Muscle layer of duodenum (tissue), 2 donors: ENCODE data around the gene LYZL4.

Experiments used
- H3K27ac ChIP-seq: one replicate; pipeline ENCODE4 v1.7.0; 2013; ENCODE audit warnings: mild to moderate bottlenecking, low read length
- H3K27me3 ChIP-seq: one replicate; pipeline ENCODE4 v1.7.0; 2013; ENCODE audit warnings: low read depth, mild to moderate bottlenecking, control low read depth, low read length
- H3K36me3 ChIP-seq, 2 donors: one replicate each; pipeline ENCODE4 v1.7.0; 2013; ENCODE audit warnings: low read length in 2 of 2, control low read depth in 1 of 2, mild to moderate bottlenecking in 1 of 2; ENCODE audit not compliant: insufficient read depth in 2 of 2, control insufficient read depth in 1 of 2
- H3K4me1 ChIP-seq, 2 donors: one replicate each; pipeline ENCODE4 v1.7.0; 2013; ENCODE audit warnings: low read length in 2 of 2, mild to moderate bottlenecking in 2 of 2, control low read depth in 1 of 2, moderate library complexity in 1 of 2; ENCODE audit not compliant: insufficient read depth in 2 of 2, control insufficient read depth in 1 of 2
- H3K4me3 ChIP-seq, 2 donors: one replicate each; pipeline ENCODE4 v1.7.0; 2013; ENCODE audit warnings: low read length in 2 of 2, low read depth in 1 of 2, mild to moderate bottlenecking in 1 of 2
- H3K9me3 ChIP-seq, 2 donors: one replicate each; pipeline ENCODE4 v1.7.0; 2013; ENCODE audit warnings: low read length in 2 of 2, control low read depth in 1 of 2, mild to moderate bottlenecking in 1 of 2; ENCODE audit not compliant: control insufficient read depth in 1 of 2
- donor health status: healthy.

LYZL4 gene

GRCh38 chr3:42424911-42425310 is 14.5 kb upstream of the LYZL4 start:
- Histone ChIP-seq H3K4me3 (no peak overlapping the region), H3K36me3 (no peaks in the 10 kb centered on the region), H3K4me1 (peaks cover 0 to 7% of the 10 kb centered on the region in 2 donors), H3K27ac (no peak overlapping the region), H3K27me3 (no peaks in the 10 kb centered on the region), H3K9me3 (no peaks in the 10 kb centered on the region)

DNA sequence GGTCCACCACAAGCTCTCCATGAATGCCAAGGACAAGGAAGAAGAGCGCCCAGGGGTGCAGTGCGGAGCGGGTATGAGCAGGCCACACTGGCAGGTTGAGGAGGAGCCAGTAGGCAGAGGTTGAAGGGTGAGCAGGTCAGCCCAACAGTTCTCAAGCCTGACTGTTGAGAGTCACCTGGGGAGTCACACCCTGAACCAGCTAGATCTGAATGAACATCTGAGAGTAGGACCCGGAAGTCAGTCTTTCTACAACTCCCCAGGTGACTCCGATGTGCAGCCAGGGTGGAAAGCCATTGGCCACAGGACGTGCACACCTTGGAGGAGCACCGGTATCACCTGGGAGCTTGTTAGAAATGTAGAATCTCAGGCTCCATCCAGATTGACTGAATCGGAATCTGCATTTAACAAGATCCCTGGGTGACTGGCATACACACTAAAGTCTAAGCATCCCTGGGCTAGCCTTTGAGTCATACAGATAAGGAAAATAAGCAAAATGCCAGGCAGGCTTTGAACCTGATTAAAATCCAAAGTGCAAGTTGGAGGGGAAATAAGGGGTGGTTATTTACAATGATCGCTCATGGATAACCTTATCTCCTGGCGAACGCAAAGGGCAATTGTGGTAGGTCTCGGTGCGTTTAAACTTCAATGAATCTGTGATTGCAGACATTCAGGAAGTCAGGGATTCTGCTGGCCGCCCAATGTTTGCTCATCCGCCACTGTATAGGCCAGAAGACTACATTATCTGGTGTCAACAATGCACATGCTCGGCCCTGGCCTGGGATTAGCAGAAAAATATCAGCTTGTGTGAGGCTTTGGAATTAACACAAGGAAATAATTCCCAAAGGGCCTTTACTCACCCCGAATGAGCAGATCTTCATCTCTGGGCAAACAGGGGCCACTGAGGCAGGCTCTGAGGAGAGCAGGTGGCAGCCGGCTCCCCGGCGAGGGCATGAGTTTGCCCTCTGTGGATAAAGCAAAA is 11.7 kb upstream of the LYZL4 start:
- Histone ChIP-seq H3K4me1 (peaks cover 0 to 7% of the 10 kb centered on the region in 2 donors), H3K9me3 (no peaks in the 10 kb centered on the region), H3K4me3 (no peak overlapping the region), H3K27me3 (no peaks in the 10 kb centered on the region), H3K27ac (no peak overlapping the region), H3K36me3 (no peaks in the 10 kb centered on the region)

GRCh38 chr3:42419563-42419962 is 9.2 kb upstream of the LYZL4 start:
- Histone ChIP-seq H3K27ac (no peak overlapping the region), H3K9me3 (no peaks in the 10 kb centered on the region), H3K4me1 (peaks cover 0 to 7% of the 10 kb centered on the region in 2 donors), H3K36me3 (no peaks in the 10 kb centered on the region), H3K27me3 (no peaks in the 10 kb centered on the region), H3K4me3 (no peak overlapping the region)

- H3K9me3 ChIP-seq, result no peaks in the 10 kb centered on the region
- no peaks in the 10 kb centered on the region for H3K36me3 ChIP-seq
- H3K4me1 ChIP-seq, result no peaks in the 10 kb centered on the region
- no peak overlapping the region for H3K4me3 ChIP-seq
- H3K27me3 ChIP-seq, result no peaks in the 10 kb centered on the region
- H3K27ac ChIP-seq, result no peak overlapping the region
Measured at GRCh38 chr3:42412526-42413155, 2.2 kb upstream of the LYZL4 start.

DNA sequence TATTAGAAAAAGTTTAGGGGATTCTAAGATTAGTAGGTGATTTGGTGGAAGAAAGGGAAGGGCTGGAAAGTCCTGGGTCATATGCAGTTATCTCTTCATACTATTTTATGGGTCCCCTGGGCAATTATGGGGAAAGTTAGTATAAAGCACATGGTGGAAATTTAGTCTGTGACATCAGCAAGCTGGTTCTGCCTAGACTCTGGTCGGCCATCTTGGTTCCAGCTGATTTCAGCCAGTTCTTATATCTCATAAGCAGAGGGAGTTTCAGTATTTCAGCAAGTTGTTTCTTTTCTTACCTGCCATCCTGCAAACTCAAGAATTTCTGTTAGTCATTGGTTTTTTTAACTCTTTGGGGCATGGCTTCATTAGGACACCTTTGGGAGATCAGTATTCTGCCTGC is 1.0 kb upstream of the LYZL4 start:
- Histone ChIP-seq H3K27me3 (no peaks in the 10 kb centered on the region), H3K4me1 (no peaks in the 10 kb centered on the region), H3K4me3 (no peak overlapping the region), H3K36me3 (no peaks in the 10 kb centered on the region), H3K9me3 (no peaks in the 10 kb centered on the region), H3K27ac (no peak overlapping the region)

DNA sequence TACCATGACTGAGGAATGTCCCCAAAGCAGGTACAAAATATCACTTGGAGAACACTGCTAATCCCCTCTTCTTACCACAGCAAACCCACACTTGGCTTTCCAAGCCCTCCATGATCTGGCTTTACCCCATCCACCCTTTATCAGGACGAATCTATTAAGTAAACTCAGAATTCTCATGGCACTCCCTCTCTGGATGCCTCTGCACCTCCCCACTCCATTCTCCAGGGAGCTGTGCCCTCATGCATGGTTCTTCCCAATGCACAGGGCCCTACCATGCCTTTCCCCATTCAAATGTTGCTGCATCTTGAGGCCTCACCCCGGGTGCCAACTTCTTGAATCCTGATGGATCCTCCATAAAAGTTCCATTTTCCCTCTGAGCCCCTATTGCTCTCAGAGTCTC is 2.3 kb downstream of the LYZL4 start:
- Histone ChIP-seq H3K9me3 (no peaks in the 10 kb centered on the region), H3K27ac (no peak overlapping the region), H3K4me1 (no peaks in the 10 kb centered on the region)

GRCh38 chr3:42406727-42407450 is 3.5 kb downstream of the LYZL4 start:
- no peak overlapping the region for H3K4me3 ChIP-seq
- H3K36me3 ChIP-seq, result no peaks in the 10 kb centered on the region
- H3K27me3 ChIP-seq, result no peaks in the 10 kb centered on the region
- no peaks in the 10 kb centered on the region for H3K9me3 ChIP-seq
- H3K4me1 ChIP-seq, result no peaks in the 10 kb centered on the region
- no peak overlapping the region for H3K27ac ChIP-seq

More for the DNA sequence above, 2.3 kb downstream of the LYZL4 start:
- Histone ChIP-seq H3K36me3 (no peaks in the 10 kb centered on the region), H3K27me3 (no peaks in the 10 kb centered on the region), H3K4me3 (no peak overlapping the region)

- Histone ChIP-seq H3K27ac (no peak overlapping the region), H3K36me3 (no peaks in the 10 kb centered on the region), H3K4me1 (no peaks in the 10 kb centered on the region), H3K4me3 (no peak overlapping the region), H3K27me3 (no peaks in the 10 kb centered on the region), H3K9me3 (no peaks in the 10 kb centered on the region)
Measured at GRCh38 chr3:42405857-42406256, 4.6 kb downstream of the LYZL4 start.

DNA sequence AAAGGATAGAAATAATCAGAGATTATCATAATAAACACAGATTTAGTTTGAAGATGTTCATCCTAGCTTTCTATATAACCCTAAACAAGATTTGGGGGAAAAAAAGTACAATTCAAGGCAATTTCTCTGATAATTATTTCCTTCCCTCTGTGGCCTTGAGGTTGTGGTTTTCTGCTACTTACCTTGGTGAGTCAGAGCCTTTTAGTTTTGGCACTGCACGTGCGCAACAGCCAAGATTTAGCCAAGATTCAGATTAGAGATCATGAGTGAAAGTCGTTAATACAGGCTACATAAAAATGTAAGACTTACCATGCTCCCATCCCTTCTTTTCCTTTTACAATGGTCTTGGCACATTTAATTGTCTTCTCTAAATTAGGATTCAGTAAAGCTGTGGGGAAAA is 6.7 kb downstream of the LYZL4 start:
- no peaks in the 10 kb centered on the region for H3K27me3 ChIP-seq
- H3K4me1 ChIP-seq, result no peaks in the 10 kb centered on the region
- no peaks in the 10 kb centered on the region for H3K9me3 ChIP-seq
- H3K27ac ChIP-seq, result no peak overlapping the region
- H3K4me3 ChIP-seq, result no peak overlapping the region
- H3K36me3 ChIP-seq, result no peaks in the 10 kb centered on the region

GRCh38 chr3:42402394-42403096 is 7.9 kb downstream of the LYZL4 start:
- H3K9me3 ChIP-seq, result no peaks in the 10 kb centered on the region
- no peak overlapping the region for H3K4me3 ChIP-seq
- no peaks in the 10 kb centered on the region for H3K27me3 ChIP-seq
- H3K36me3 ChIP-seq, result no peaks in the 10 kb centered on the region
- H3K4me1 ChIP-seq, result no peaks in the 10 kb centered on the region
- no peak overlapping the region for H3K27ac ChIP-seq

DNA sequence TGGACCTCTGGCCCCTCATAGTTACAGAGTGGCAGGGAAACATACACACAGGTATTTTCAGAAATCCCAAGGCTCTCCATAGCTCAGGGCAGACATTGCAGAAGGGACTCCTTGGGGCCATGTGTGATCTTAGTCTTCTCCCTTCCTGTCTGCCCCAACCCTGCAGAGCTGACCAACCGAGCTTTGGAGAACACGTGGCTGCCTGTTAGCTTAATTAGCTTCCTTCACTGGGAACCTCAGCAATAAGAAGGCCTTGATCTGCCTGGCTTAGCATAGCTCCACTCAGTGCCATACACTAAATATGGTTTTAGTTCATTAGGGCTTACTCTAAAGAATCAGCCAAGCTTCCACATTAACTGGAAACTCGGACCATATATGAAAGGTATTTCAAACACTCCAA is 12.3 kb downstream of the LYZL4 start:
- no peaks in the 10 kb centered on the region for H3K27me3 ChIP-seq

More for the DNA sequence above, 12.3 kb downstream of the LYZL4 start:
- no peak overlapping the region for H3K27ac ChIP-seq
- no peaks in the 10 kb centered on the region for H3K4me1 ChIP-seq
- H3K36me3 ChIP-seq, result no peaks in the 10 kb centered on the region
- H3K4me3 ChIP-seq, result no peak overlapping the region
- H3K9me3 ChIP-seq, result no peaks in the 10 kb centered on the region
